Transverse colon (tissue), 4 donors: ENCODE measurements around the gene PLCB1.

Experiments used
- POLR2A ChIP-seq: fragments of 450-650 bp; IDR thresholded peaks from one replicate; pipeline ENCODE4 v1.6.1; 2016; ENCODE audit warnings: antibody characterized with exemption, mild to moderate bottlenecking, moderate library complexity
- POLR2AphosphoS5 ChIP-seq, 3 donors: sonication (generic); formaldehyde crosslinking; IDR thresholded peaks; one replicate each; pipeline ENCODE4 v1.6.1; 2016; ENCODE audit warnings: antibody characterized with exemption in 3 of 3
- TF ChIP-seq, protein P1 (sequence below), 5 experiments: fragments of 200-600 bp in 3 of 5; fragments of 450-650 bp in 2 of 5; sonication (generic) in 3 of 5; IDR thresholded peaks; 1 replicate in 2 of 5; 2 replicates in 3 of 5; pipeline ENCODE4 v1.5.1; 2016 to 2017; ENCODE audit warnings: antibody characterized with exemption in 5 of 5, inconsistent platforms in 3 of 5, mild to moderate bottlenecking in 2 of 5, moderate library complexity in 1 of 5

DNA sequence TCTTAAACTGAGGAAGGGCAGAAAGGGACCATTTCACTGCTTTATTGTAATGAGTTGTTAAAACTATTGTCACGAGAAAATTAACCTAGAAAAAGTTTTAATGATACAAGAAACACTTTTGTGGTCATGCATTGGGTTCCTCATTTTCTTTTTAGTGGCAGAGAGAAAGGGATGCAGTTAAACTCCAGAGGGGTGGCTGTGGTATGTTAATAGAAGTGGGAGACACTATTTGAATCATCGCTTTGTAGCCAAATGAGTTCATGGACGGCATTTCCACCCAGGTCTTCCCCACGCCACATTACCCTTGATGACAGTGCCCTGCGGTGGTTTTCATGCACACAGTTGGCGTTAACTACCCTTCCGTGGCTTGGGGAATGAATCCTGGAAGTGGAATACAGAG lies 235.6 kb downstream of the PLCB1 start:
- TF ChIP-seq POLR2A = no peak
- TF ChIP-seq, protein P1, sequence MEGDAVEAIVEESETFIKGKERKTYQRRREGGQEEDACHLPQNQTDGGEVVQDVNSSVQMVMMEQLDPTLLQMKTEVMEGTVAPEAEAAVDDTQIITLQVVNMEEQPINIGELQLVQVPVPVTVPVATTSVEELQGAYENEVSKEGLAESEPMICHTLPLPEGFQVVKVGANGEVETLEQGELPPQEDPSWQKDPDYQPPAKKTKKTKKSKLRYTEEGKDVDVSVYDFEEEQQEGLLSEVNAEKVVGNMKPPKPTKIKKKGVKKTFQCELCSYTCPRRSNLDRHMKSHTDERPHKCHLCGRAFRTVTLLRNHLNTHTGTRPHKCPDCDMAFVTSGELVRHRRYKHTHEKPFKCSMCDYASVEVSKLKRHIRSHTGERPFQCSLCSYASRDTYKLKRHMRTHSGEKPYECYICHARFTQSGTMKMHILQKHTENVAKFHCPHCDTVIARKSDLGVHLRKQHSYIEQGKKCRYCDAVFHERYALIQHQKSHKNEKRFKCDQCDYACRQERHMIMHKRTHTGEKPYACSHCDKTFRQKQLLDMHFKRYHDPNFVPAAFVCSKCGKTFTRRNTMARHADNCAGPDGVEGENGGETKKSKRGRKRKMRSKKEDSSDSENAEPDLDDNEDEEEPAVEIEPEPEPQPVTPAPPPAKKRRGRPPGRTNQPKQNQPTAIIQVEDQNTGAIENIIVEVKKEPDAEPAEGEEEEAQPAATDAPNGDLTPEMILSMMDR (IDR thresholded peaks at IDR 0.05) = no peak
- no peak for TF ChIP-seq POLR2AphosphoS5 (IDR thresholded peaks at IDR 0.05)
